ENCODE results near the gene AMPD3.

AMPD3 gene

DNA sequence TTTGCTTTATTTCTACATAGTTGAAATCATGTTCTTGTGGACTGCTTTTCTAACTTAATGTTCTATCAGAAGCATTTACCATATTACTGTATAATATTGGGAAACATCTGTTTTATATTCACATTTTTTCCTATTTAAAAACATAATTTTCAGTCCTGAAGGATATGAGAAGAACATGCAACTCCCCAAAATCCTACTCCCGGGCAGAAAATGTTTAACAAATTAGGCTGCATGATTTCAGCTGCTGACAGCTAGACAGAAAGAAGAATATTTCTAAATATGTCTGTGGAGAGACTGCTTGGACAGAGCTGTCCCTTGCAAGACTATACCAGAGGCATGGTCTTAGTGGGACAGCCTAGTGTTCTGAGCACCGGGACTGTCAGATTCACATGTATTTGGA lies 15.7 kb upstream of the AMPD3 start:
- no peak for DNase-seq

DNA sequence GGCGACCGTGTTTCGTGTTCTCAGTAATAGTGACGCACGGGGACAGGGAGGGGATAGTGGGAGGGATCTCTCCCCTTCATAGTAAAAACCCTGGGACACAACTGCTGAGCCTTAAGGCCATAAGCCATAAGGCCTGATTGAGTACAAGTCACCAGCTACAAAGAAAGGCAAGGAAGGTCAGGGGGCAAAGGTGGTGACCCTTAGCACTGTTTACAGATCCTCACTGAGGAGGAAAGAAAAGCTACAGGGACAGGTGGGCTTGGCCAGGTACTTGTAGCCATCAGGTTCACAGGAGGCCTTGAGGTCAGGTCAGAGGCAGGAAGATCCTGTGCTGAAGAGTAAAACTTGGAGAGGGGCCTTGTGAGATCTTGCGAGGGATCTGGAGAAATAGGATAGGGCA lies 15.1 kb upstream of the AMPD3 start:
- DNase-seq = no peak

DNA sequence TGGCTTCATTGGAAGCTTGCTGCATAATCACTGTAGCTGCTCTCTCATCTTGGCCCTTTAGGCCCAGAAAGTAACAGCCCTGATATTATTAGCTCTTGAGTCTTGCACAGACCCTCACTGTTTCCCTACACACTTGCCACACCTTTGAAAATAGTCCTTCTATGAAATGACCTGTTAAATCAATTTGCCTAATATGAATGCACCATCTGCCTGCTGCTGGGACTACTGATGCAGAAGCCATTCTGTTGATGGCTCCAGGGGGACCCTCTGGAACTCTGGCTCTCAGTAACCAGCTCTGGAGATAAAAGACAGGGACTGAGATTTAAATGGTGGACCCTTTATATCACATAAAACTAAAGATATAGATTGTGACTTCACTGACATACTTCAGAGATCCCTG lies 14.7 kb upstream of the AMPD3 start:
- DNase-seq = no peak

DNA sequence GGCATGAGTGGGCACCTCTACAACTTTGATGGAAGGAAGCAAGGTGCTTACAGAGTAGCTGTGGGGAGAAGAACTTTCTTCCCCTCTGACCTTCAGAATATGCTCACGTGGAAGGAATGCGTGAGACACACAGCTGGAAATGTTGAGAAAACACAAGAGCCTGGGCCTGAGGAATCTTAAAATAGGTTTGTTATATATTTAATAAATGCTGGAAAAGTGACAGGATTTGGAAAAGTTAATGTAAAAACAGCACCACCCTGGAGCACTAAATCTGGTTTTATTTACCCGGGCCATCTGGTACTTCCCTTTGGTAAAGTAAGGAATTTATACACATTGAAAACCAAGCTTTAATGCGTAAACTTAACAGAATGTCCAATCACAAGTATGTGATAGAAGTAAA lies 14.0 kb upstream of the AMPD3 start:
- no peak for DNase-seq

DNA sequence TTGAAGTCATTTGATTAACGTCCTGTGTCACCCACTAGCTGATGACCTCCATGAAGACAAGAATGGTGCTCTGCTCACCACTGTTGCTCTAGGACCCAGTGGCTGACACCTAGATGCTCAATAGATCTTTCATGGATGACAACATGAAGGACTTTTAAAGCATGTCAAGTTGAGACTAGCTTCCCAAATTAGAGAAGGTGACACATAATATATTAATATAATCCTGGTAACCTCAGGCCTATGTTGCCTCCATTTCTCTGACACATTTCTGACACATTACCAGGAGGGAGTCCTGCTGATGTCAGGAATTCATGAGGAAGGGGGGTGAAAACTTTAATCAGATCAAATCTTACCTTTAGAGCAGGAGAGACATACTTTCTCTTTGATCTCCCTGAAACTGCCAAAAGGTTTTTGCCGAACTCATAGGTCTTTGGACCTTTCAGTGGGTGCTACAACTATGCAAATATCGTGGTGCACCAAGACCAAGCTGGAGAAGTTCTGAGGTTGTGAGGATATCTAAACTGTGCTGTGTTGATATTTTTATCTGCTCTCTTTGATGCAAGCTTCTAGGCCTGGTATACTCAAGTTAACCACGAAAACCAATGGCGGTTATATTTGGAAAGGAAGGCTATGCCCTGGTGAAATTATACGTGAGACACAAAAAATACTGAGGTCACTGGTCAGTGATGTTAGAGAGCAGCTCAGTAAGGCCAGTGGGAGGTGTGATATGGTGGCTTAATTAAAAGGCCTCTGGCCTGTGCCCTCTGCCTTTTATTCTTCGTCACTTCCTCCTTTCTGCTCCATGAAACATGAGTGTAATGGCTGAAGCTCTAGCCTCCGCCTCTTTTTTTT lies 13.2 kb upstream of the AMPD3 start:
- DNase-seq = no peak

DNA sequence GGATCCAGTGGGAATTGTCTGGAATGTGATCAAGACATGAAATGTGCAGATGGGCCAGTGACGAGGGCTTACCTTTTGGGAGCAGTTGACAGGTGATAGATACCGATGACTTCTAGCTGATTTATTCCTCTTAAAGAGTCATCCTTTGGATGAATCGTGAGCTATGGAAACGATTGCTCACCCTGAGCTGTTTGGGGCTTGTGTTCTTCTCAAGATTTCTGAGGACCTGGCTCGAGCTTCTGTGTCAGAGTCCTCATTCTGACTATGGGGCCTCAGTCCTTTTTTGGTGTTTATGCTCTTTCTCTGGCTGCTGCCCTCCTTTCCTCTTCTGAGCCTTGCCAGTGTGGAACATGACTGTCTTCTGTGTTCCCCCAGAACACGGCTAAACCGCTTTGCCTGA lies 11.9 kb upstream of the AMPD3 start:
- DNase-seq = no peak

DNA sequence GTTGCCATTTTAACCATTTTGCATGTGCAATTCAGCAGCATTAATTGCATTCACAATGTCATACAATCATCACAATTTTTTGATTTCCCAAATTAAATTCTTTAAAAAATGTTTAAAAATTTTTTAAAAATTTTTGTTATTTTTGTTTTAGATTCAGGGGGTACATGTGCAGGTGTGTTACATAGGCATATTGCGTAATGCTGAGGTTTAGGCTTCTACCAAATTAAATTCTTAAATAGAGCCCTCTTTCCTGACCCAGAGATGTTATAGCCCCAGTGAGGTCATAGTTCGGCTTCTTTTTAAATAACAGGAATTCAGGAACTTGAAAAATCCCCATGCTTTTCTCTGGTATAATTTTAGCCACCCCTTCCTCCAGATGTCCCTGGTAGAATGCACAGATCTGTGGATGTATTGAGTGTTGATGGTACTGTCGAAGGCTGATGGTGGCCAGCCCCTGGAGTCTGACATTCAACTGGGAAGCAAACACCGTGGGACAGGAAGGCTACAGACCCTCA lies 11.3 kb upstream of the AMPD3 start:
- no peak for DNase-seq

DNA sequence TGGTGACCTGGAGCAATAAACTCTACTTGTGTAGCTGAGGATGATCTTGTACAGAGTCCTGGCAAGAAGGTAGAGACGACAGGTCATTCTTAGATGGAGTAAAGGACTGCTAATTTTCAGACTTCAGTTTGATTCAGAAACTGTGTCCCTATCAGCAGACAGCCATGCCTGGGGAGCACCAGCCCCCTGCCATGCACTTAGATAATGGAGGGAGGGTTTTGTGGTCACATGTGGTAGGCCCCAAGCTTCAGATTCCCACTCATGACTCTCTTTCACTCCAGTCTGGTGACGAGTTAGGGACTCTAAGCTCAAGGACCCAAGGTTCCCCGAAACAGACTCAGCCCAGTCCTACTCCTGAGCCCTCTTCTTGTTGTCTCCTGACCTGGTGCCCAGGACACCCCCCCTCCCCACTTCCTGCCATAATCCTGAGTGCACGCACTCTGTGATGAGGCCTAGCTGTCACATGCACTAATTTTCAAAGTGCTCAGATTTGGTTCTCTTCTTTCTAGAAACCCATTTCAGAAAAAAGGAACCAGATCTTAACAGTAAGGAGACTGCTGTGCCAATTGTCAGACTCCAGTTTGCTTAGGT lies 10.2 kb upstream of the AMPD3 start:
- no peak for DNase-seq

DNA sequence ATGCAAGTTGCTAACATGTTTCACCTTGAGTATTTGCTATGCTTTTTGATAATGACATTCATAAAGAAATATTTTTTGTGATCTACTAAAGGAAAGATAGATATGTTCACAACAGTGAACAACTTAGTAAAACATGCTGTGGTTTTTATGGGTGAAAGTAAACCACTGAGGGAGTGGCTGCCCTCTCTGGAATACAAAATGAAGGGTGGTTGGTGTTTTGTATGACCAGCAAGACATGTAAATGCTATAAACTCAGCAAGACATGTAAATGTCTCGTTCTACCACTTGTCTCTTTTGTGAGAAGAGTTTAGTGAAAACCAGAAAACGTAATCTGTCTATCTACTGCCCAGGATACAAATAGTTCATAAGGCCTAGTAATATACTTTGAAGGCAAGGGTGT lies 7.6 kb upstream of the AMPD3 start:
- DNase-seq = no peak

DNA sequence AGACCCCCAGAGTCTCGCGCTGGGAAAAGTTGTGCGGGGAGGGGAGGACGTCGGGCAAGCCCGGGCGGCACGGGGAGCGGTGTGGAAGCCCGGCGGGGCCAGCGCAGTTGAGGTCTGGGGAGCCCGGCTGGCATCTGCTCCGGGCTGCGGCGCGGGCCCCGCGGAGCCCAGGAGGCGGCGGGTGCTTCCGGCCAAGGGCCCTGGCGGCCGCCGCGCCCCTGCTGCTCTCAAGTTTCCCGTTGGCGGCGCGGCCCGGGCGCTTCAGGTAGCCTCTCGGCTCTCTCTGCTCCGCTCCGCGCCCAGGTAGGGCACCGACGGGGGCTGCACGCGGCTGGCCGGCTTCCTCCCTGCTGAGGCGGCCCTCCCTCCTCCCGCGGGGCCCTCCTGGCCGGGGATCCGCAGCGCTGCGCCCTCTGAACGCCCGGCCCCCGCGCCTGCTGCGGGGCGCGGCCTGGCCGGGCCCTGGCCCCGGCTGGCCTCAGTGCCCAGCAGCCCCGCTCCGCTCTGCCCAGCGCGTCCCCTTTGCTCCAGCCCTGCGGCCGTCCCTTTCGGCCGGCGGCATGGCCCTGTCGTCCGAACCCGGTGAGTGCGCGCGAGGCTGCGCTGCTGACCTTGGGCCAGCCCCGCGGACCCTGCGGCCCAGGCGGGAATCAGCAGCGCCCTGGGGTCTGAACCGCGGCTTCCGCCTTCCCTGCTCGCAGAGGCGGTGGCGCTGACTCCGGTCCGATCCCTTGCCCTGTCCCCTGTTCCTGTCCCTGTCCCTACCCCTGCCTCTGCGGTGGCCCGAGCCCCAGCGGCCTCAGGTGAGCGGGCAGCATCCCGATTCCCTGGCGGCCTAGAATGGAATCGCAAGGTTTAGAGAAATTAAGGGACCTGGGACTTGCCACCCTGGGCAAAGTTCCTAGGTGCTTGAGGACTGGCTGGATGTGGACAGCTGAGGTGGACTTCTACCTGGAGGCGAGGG lies 4.3 kb upstream of the AMPD3 start:
- DNase-seq = peak; percentile 35 to 50

DNA sequence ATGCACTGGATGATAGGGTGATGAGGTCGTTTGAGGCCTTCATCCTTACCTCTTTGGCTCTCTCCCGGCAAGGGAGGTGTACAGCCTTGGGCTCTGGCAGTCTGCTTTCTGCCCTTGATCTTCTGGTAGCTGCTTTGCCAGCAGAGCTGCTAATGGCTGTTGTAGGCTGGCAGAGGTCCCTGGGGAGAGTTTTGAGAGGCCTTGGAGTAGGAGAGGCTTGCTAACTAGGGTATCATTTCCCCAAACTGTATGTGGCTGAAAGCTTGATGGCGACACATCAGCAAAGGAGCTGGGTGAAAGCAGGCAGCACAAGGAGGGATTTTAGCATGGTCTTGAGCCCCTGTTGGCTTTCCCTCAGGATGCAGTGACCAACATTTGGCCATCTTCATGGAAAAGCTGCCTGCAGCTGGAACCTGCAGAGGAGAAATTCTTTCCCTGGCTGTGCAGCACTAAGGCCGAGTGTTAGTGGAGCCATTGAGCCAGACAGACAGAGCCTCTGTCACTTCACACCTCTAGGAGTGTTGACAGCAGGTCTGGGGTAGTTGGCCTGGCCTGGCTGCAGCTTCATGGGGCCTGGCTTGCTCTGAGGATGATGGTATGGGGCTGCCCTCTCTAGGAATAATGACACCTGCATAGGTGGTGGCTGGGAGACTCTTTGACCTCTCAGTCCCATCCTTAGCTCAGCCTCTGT lies 3.5 kb upstream of the AMPD3 start:
- DNase-seq = no peak

DNA sequence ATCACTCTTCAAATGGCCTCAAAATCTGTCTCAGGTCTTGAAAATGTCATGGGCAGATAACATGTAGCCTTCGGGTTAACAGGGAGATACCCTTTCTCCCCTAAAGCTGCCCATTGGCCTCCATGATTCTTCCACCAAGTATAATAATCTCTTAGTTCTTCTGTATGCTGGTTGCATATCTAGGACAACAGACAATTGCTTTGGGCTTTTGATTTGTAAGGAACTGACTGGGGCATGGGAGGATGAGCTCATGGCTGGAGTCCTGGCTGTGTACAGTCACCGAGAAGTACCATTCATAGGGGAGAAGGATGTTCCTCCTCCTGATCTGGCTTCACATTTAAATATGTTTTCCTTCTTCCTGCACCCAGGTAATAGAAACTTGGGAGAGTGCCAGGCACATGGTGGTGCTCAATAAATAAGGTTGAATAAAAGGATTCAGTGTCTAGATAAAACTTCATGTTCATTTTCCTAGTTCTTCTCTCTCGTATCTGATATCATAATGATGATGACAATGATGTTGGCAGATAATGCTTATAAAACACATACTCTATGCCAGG lies 2.8 kb upstream of the AMPD3 start:
- no peak for DNase-seq

DNA sequence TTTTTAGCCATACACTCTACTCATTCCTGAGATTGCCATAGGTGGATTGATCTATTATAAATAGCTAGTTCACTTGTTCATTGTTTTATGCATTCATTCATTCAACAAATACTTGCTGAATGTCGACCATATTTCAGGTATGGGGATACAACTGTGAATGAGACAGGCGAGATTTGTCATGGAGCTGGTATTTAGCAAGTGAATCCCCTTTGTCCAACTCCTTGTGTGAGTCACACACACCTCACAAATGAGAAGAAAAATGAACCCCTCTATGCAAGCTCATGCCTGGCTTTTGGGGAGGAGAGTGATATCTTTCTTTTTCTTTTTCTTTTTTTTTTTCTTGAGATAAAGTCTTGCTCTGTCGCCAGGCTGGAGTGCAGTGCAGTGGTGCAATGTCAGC lies 1.8 kb upstream of the AMPD3 start:
- no peak for DNase-seq

DNA sequence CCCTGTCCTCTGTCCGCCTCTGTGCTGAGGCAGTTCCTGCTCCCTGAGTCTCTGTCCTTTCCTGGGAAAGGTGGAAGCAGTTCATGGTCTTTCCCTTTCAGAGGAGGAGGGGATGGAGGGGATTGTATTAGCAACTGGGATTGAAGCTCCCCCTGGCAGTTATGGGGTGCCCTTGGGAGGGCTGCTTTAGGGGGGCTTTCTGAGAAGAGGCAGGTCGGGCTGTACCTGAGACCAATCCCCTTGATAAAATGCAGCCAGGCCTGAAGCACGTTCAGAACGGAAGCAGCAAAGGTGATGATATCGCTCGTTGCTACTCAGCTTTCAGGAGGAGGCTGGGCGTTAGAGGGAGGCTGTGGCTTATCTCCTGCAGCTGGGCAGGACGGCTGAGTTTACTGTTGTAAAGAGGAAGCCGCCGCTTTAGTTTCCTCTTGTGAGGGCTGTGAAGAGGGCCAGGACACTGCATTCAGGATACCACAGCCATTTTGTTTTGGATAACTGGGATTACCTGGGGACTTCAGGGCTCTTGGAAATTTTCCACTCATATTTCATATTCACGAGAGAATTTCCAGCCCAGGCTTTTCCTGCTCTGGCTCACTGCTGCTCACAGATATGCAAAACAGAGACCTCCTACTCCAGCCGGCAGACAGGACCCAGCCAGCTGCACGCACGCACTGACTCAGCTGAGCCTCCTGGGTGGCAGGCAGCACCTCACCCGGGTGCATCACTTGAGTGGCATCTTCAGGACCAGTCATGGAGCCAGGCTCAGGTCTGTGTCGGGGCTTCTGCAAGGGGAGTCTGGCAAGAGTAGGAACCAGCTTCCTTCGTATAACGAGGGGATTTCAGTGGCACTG lies 798 bp downstream of the AMPD3 start:
- peak; percentile 71 to 75 for DNase-seq

DNA sequence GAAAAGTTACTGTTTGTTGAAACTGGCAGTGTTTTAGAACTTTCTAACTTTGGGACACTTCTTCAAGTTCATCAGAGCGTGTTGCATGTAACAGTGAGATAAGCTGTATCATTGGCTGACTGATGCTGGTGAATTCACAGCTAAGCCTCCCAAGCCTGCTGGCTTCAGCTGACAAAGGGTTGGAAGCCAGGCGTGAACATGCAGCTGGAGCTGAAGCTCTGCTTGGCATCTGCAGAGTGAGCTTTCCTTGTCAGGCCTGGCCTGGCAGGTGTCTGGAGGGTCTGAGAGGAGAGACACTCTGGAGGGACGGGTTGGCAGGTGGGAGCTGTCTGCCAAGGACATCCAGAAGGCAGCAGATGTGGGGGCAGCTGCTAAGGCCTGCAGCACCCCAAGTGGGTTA lies 1.5 kb downstream of the AMPD3 start:
- no peak for DNase-seq

DNA sequence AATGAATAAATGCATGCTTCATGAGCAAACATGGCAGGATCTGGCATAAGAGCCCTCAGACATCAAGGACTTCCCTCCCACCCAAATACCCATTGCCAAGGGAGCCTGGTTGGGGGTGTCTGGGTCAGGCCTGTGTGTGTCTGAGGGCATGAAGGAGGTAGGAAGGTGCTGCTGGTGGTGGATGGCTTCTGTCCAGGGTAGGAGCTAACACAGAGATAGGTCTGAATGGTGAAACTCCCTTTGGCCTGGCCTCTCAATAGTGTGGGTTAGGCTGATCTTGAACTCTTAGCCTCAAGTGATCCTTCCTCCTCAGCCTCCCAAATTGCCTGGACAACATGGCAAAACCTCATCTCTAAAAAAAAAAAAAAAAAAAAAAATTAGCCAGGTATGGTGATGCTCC lies 2.8 kb downstream of the AMPD3 start:
- DNase-seq = no peak

DNA sequence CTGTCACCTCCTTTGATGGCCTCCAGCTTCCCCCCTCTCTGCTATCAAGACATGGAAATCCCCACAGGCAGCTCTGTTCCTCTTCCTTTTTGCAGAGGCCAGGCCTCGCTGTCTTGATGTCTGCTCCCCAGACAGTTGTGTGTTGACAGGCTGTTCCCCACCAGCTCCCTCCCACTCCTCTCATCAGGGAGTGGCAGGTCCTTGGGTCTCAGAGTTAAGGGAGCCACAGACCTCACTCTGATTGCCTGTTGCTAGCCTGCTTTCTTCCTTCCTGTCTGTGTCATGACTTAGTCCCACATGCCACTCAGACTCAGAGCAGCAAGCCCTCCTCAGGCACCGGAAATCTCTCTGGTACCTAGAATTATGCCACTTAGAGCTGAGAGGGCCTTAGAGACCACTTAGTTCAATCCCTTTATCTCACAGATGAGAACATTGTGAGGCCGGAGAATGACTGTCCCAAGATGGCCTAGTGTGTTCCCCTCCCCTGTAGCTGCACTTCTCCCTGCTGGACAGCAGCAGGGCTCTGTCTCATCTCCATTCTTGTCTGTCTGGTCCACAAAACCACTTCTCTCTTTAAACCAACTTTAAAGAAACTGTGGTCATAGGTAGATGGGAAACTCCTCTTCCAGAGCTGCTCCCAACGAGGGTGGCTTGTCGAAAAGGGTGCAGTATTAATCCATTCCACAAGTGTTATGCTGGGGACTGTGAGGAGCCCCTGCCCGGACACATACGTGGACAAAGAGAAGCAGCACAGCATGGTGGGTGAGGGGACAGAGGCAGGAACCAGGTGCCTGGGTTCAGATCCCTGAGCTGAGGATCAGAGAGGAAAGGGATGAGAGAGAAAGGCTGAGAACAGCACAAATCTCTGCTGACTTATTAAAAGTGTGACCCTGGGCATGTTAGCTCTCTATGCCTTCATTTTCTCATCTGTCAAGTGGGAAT lies 4.2 kb downstream of the AMPD3 start:
- DNase-seq = peak; percentile 61

DNA sequence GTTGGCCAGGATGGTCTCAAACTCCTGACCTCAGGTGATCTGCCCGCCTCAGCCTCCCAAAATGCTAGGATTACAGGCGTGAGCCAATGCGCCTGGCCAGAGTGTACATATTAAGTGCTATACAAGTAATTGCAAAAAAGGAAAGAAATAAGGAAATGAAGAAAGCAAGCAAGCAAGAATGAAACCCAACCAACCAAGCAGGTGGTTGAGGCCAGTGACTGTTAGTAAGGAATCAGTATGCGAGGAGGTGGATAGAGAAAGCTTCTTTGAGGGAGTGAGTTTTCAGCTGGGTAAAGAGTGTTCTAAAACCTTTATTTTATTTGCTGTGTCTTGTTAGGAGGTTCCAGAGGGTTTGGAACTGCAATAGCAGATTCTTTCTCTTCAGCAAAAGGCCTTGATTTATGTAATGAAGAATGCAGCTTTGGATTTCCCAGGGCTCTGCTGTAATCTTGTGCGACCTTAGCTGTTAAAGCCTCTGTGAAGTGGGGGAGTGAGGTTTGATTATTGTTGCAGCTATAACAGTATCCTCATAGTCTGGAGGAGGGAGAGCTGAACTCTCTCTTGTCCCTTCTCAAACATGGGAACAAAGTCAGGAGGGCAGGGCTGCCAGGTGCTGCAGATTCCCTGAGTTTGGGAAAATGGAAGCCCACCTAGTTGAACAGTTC lies 5.7 kb downstream of the AMPD3 start:
- no peak for DNase-seq

DNA sequence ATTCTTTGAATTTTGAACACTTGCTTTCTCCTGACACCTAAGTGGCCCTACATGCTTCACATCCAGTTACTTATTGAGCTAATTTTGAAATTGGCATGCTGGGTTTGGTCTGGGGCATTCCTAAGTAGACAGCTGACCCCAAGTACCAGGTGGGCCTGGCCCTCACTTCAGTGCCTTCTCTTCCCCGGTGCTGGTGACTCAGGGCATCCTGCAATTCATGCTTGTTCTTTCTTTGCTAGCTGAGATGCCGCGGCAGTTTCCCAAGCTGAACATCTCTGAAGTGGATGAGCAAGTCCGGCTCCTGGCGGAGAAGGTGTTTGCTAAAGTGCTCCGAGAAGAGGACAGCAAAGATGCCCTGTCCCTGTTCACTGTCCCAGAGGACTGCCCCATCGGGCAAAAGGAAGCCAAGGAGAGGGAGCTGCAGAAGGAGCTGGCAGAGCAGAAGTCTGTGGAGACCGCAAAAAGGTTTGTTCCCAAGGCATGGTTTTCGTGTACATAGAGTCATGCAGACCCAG lies 6.3 kb downstream of the AMPD3 start:
- DNase-seq = no peak
